ENCODE measurements around the gene LRRK1.

LRRK1 gene

DNA sequence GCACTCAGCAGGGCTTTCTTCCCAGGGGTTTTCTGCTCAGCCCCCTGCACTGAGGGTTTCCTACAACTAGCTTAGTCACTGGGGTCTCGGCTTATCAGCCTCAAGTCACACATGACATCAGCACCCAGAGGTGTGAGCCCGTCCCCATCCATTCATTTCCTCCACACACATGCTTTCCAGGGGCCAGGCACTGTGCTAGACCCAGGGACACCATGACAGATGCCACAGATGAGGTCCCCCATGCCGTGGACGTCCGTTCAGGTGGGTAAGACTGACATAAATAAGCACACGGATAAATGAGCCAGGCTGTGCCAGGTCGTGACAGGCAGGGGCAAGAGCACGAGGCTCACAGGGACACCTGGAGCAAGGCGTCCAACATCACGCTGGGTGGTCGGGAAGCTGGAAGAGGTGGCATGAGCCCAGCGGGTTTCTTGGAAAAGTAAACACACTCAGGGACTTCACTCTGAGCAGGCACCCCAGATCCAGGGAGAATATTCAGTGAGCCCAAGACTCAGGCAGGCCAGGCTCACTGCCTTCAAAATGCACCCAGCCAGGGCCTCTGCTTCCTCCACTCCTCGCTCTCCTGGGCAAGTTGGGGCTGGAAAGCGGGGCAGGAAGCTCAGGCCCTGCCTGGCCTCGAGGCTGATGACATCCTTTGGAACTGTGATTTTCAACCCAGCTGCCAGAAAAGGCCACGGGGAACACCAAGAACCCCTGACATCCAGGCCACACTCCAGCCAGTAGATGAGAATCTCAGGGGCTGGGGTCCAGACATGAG lies 193.4 kb downstream of the LRRK1 start:
- no peak for DNase-seq (ENCODE audit: low read depth in 2 of 2)
- TF ChIP-seq, protein P1, sequence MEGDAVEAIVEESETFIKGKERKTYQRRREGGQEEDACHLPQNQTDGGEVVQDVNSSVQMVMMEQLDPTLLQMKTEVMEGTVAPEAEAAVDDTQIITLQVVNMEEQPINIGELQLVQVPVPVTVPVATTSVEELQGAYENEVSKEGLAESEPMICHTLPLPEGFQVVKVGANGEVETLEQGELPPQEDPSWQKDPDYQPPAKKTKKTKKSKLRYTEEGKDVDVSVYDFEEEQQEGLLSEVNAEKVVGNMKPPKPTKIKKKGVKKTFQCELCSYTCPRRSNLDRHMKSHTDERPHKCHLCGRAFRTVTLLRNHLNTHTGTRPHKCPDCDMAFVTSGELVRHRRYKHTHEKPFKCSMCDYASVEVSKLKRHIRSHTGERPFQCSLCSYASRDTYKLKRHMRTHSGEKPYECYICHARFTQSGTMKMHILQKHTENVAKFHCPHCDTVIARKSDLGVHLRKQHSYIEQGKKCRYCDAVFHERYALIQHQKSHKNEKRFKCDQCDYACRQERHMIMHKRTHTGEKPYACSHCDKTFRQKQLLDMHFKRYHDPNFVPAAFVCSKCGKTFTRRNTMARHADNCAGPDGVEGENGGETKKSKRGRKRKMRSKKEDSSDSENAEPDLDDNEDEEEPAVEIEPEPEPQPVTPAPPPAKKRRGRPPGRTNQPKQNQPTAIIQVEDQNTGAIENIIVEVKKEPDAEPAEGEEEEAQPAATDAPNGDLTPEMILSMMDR (IDR thresholded peaks at IDR 0.05; ENCODE audit: low read depth, low read length) = no peak
- no peak overlapping the region for H3K4me3 ChIP-seq (replicated peaks in 1 of 2; ENCODE audit: low read depth in 2 of 2, low read length in 2 of 2)

DNA sequence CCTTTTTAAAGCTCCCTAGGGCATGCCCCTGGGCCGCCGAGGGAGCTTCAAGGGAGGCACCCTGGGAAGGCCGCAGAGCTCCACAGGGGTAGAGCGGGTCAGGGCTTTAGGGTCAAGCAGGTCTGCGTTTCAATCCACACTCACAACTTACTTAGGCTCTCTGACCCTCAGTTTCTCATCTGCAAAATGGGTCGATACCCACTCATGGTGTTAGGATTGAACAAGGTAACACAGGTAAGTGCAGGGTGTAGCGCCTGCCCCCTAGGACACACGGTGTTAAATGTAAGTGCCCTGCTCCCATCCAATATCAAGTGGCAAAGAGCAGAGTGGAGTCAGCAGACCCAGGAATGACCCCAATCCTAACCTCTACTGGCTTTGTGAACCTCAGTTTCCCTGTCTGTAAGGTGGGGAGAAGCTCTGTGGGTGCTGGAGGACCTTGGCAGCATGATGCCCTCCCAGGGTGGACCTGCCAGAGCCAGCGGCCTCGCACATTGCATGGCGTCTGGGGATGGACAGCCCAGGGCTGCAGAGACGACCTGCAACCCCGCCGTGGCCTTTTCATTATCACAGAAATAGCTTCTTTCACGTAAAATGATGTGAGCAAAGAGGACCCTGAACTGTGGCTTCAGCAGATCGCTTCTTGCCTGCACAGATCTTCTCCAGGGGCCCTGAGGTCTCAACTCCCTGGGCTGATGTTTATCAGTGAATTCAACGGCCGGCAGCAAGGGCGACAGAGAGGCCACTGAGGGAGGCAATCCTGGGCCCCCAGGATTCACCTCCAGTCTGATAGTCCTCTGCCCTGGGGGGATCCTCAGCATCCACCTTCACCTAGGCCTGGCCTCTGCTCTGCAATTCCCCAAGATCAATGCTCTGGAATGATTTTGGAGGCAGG lies 194.2 kb downstream of the LRRK1 start:
- TF ChIP-seq, protein P1 (IDR thresholded peaks at IDR 0.05; ENCODE audit: low read depth, low read length) = no peak
- H3K4me3 ChIP-seq (replicated peaks in 1 of 2; ENCODE audit: low read depth in 2 of 2, low read length in 2 of 2) = no peak overlapping the region
- no peak for DNase-seq (ENCODE audit: low read depth in 2 of 2)

DNA sequence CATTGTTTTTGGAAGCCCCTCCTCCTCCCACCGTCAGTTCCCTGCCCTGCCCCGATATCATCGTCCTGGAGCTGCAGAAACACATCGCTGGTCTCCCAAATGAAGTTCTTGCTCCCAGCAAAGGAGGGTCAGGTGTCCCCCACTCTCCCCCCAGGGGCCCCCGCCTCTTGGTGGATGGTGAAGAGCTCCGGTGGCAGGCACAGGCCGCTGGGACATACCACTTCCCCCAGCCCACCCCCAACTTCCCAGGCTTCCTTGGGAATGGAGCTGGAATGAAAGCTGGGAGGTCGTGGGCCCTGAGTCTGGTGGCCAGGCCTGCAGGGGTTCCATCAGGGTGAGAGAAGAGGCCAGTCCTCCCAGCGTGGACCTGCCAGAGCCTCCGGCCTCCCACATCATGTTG lies 195.0 kb downstream of the LRRK1 start:
- no peak overlapping the region for H3K4me3 ChIP-seq (replicated peaks in 1 of 2; ENCODE audit: low read depth in 2 of 2, low read length in 2 of 2)
- TF ChIP-seq, protein P1 (IDR thresholded peaks at IDR 0.05; ENCODE audit: low read depth, low read length) = no peak
- no peak for DNase-seq (ENCODE audit: low read depth in 2 of 2)

DNA sequence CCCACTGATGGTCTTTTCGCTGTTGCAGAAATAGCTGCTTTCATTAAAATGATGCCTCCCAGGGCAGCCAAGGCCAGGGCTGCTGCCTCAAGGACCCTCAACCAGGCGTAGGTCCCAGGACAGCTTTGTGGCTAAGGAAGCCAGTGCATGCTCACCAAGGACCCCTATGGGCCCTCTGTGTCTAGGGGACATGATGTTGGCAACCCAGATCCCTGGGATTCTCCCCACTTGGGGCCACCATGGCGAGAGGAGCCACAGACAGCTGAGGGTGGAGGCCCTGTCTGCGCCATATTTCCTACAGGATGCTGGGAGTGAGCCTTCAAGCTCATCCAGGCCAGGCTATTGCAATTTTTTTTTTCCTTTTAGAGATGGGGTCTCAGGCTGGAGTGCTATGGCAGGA lies 195.5 kb downstream of the LRRK1 start:
- no peak overlapping the region for H3K4me3 ChIP-seq (replicated peaks in 1 of 2; ENCODE audit: low read depth in 2 of 2, low read length in 2 of 2)
- no peak for DNase-seq (ENCODE audit: low read depth in 2 of 2)
- TF ChIP-seq, protein P1 (IDR thresholded peaks at IDR 0.05; ENCODE audit: low read depth, low read length) = no peak

DNA sequence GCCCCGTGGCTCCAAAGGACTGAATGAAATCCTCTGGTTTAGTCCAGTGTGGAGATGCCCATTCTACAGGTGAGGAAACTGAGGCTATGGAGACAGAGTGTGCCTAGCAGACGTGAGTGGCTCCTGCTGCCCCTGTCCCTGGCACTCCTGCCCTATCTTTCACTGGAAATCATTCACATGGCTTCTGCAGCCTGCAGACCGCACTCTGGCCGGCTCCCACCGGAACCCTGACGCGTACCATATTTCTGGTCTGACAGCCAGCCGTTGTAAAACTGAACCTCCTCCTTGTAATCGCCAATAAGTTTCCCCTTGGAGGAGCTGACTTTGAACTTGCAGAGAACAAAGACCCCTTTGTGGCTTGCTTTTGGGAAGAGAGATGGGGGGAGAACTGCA lies 196.2 kb downstream of the LRRK1 start:
- no peak overlapping the region for H3K4me3 ChIP-seq (replicated peaks in 1 of 2; ENCODE audit: low read depth in 2 of 2, low read length in 2 of 2)
- TF ChIP-seq, protein P1 (IDR thresholded peaks at IDR 0.05; ENCODE audit: low read depth, low read length) = no peak
- peak in 1 of 2 donors; percentile 31 for DNase-seq (ENCODE audit: low read depth in 2 of 2)

DNA sequence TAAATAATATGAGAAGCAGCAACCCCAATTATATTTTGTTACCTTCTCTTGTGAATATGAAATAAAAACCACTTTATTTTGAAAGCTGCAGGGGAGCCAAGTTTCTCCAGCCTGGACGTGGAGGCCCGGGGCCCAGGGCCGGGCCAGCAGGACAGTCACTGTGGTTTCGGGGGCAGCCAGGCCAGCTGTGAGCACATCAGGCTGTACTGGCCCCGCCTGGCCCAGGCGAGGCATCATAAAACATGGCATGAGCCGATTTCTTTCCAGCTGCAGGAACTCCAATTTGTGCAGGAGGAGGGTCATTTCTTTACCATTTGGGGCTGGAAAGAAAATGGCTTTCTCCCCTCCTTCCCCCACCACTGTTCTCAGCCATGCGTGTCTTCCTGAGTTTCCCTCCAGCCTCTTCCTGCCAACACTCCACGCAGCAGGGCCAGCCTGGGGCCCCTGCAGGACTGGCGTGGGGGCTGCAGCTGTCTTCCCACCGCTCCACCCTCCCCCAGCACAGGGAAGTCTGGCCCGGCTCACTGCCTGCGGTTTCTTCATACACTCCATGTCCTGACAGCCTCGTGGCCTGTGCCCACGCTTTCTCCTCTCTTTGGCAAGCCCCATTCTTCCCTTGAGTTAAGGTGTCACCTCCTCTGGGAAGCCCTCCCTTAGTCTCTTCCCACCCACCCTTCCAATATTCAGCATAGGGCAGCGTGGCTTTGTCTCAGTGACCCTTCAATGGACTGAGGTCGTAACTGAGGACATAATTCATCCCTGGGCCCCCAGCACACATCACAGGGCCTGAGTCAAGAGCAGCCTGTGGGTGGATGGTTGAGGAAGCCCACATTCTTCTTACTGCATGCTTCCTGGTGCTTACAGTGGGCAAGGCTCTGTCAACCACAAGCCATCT lies 196.9 kb downstream of the LRRK1 start:
- H3K4me3 ChIP-seq (replicated peaks in 1 of 2; ENCODE audit: low read depth in 2 of 2, low read length in 2 of 2) = no peak overlapping the region
- TF ChIP-seq, protein P1 (IDR thresholded peaks at IDR 0.05; ENCODE audit: low read depth, low read length) = no peak
- DNase-seq (ENCODE audit: low read depth in 2 of 2) = peak in 1 of 2 donors; percentile 83
